Right cardiac atrium (tissue), 5 donors: ENCODE results near the gene RND3. TPM values are rescaled to one million over a fixed set of nuclear protein-coding genes. Genes with fewer than 3 reads are reported as not detected.

Source experiments
- ATAC-seq, 2 donors: fragments of 200-7000 bp; cut with Tn5 transposase; one replicate each; pipeline versions ENCODE4 v1.8.0 to v1.9.1; 2020; ENCODE audit warnings: moderate library complexity in 2 of 2, mild to moderate bottlenecking in 1 of 2
- DNase-seq, 3 donors: peaks; one replicate each; pipeline ENCODE4 v3.0.0-alpha.2; 2020
- H3K27ac ChIP-seq: one replicate; pipeline ENCODE4 v1.5.1; 2013; ENCODE audit warnings: mild to moderate bottlenecking, low read length, control low read depth, moderate library complexity
- H3K27me3 ChIP-seq: one replicate; pipeline ENCODE4 v1.6.1; 2013; ENCODE audit not compliant: control insufficient read depth, insufficient read depth
- H3K4me1 ChIP-seq: one replicate; pipeline ENCODE4 v1.6.1; 2013; ENCODE audit warnings: low read length; ENCODE audit not compliant: control insufficient read depth, insufficient read depth
- H3K4me3 ChIP-seq: one replicate; pipeline ENCODE4 v1.5.1; 2013; ENCODE audit warnings: low read length, control low read depth
- H3K9me3 ChIP-seq: one replicate; pipeline ENCODE4 v1.6.1; 2013; ENCODE audit warnings: low read length; ENCODE audit not compliant: control insufficient read depth
- WGBS: extraction: QIAGEN DNeasy Blood & Tissue Kit; methylation state at CpG from one replicate; pipeline ENCODE4 v1.1.7; 2013; 5-methylcytosine and 5-hydroxymethylcytosine counted together
- intact Hi-C, 4 donors: fragments of 100-400 bp; cut with DNase I; formaldehyde crosslinking; loops; one replicate each; pipeline versions ENCODE4 v1.11.0 to v1.14.0; 2022 to 2023
- polyA plus RNA-seq: library from polyadenylated mRNA; stranded (reverse); fragments of 200-250 nt; gene quantifications from one replicate; pipeline ENCODE4 v1.2.3, GENCODE V29; 2013
- total RNA-seq, 4 donors: library from RNA; stranded (reverse); fragmentation: NEBNext Ultra II Directional; extraction: Animal tissue kit (Norgen Biotek cat#: 25700); gene quantifications; one replicate each; pipeline ENCODE4 v1.2.1, GENCODE V29; 2021
- donor health status: healthy with polysubstance abuse.
- donor health status: DM: no; HTN: yes; CAD: no.
- donor health status: DM: no; HTN: no; CAD: no.
- donor health status: DM: no; HTN: yes; CAD: no; lungs with severe emphysema.
- donor health status: DM: yes; HTN: yes; CAD: no.

RND3 gene
- total and polyA plus RNA-seq, 5 donors: 9.1 to 32.7 (median 16.4) TPM

DNA sequence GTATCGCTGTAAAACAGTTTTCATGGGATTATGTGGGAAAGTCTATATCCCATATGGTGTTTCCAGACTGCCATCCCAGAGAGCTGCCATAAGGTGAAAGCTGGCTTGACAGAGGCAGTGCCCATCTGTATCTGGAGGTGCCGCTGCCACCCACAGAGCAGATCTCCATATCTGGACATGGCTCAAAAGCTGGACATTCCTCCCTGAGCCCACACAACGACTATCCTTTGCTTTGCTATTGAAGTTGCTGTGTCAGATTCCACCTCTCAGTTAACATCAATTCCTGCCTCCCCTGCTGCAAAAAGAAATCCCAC, 55.2 kb downstream of the RND3 start:
- no peak for ATAC-seq
- 75% methylated on average over 3 of the region's 3 CpGs for whole genome bisulfite sequencing
- intact Hi-C loops: no loop called here

DNA sequence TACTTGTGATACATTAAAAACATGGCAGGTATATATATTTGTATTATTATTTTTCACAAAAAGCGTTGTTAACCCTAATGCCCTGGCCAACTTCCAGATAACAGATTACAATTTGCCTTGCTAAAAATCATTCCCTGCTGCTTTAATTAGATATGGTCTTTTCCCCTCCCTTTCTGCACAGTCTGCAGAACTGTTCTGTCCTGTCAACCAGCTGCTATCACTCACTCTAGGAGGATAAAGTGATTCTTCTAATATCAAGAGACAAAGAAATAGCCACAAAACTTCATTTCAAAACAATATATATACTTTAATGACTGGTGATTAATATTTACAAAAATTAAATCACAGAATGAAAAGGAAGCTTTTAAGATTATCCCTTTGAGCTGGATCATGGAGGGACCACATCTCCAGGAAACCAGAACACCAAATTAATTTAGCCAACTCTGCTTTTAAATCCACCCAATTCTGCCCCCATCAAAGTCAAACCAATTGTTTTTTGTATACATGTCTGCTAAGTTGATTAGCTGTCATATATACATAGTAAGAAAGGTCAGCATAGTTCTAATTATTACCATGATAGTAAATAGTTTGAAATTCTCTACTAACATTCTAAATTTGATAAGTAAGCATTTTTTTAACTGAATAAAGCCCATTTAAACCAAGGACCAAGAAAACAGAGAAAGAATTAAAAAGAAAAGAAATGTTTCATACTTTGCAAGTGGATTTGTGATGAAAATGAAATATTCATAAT, 55.7 kb downstream of the RND3 start:
- H3K27me3 ChIP-seq: no peaks in the 10 kb centered on the region
- no peaks in the 10 kb centered on the region for H3K4me1 ChIP-seq
- ATAC-seq: no peak
- 61% methylated on average over 1 of the region's 1 CpG for WGBS
- H3K4me3 ChIP-seq: no peak overlapping the region
- no peak overlapping the region for H3K27ac ChIP-seq
- intact Hi-C loops: no loop called here
- H3K9me3 ChIP-seq: no peaks in the 10 kb centered on the region
- no peak for DNase-seq

More for the DNA sequence above, 55.2 kb downstream of the RND3 start:
- no peak overlapping the region for H3K27ac ChIP-seq
- no peaks in the 10 kb centered on the region for H3K4me1 ChIP-seq
- no peaks in the 10 kb centered on the region for H3K27me3 ChIP-seq
- H3K9me3 ChIP-seq: no peaks in the 10 kb centered on the region
- H3K4me3 ChIP-seq: no peak overlapping the region
- DNase-seq: no peak

DNA sequence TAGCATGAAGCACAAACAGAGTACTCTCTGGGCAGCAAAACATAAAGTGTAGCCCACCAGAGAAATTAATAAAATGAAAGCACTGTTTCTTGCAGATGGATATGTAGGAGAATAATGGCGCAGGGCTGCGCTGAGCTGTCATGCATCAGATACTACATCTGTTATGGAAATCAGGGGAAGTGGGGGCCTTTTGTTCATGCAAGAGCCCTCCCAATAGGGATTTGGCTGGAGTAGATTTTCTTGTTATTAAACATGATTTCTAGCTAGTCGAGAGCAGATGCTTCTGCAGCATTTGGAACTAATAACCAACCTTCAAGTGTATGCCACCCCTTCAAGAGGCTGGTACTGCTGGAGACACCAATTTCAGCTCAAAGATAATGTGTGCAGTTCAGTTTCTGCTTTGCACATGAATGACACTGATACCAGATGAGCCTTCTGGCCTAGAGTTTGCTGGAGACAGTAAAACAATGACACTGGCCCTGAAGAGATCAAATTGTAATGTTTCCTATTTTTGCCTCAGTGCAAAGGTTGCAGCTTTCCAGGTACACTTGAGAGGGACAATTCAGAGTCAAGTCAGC, 58.0 kb downstream of the RND3 start:
- no peak overlapping the region for H3K4me3 ChIP-seq
- WGBS: 90% methylated on average over 3 of the region's 3 CpGs
- intact Hi-C loops: loop anchor here in 2 of 4 donors (5.0 to 10.0 kb wide), 2 partner anchors 58 to 185 kb away; partner anchors contain the start of gene RND3 (in 1 of the 2)

GRCh38 chr2:150428641-150429040, 58.8 kb downstream of the RND3 start:
- no peak for ATAC-seq
- Histone ChIP-seq H3K4me1 (no peaks in the 10 kb centered on the region), H3K27ac (no peak overlapping the region), H3K9me3 (no peaks in the 10 kb centered on the region), H3K27me3 (no peaks in the 10 kb centered on the region), H3K4me3 (no peak overlapping the region)
- DNase-seq: no peak
- 75% methylated on average over 2 of the region's 2 CpGs for WGBS
- intact Hi-C loops: loop anchor here in 2 of 4 donors (5.0 to 10.0 kb wide), 2 partner anchors 59 to 186 kb away; partner anchors contain the start of gene RND3 (in 1 of the 2)

More for the DNA sequence above, 58.0 kb downstream of the RND3 start:
- no peak for DNase-seq
- Histone ChIP-seq H3K27me3 (no peaks in the 10 kb centered on the region), H3K4me1 (no peaks in the 10 kb centered on the region), H3K9me3 (no peaks in the 10 kb centered on the region), H3K27ac (no peak overlapping the region)
- ATAC-seq: no peak

DNA sequence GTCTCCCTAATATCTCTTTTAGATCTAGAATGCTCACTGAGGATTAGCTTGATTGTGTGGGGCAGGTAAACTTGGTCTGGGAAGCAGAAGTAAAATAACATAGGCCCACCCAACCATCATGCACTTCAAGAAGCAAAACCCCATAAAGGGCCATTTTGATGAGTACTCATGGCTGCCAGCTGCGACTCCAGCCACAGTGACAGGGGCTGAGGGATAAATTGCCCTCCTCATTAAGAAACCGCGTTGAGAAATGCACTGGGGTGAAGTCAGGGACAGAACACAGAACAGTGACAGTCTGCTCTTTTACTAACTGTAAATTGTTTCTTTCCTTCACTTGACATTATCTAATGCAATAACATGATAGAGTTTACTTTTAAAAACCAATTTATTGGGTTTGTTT, 60.2 kb downstream of the RND3 start:
- intact Hi-C loops: loop anchor here in 2 of 4 donors (5.0 to 10.0 kb wide), 2 partner anchors 60 to 188 kb away; partner anchors contain the start of gene RND3 (in 1 of the 2)
- no peak overlapping the region for H3K4me3 ChIP-seq
- 69% methylated on average over 3 of the region's 3 CpGs for WGBS
- no peak overlapping the region for H3K27ac ChIP-seq
- no peaks in the 10 kb centered on the region for H3K4me1 ChIP-seq
- no peaks in the 10 kb centered on the region for H3K27me3 ChIP-seq
- ATAC-seq (no peak), DNase-seq (no peak)
- H3K9me3 ChIP-seq: no peaks in the 10 kb centered on the region

DNA sequence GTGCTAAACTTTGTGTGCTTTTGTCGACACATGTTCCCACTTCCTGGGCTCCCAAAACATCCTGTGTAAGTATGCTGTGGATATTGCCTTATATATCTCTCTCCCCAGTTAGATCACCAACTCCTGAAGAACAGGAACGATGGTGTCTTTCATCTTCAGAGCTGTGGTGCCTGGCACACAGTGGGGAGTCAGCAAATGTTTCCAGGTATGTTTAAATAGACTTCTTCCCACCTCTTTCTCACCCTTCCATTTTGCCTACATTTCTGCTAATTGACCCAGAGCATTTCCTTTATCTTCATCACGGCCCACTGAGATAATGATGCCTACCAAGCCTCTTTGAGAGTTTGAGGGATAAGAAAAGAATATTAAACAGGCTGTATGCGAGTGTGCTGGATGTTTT, 60.7 kb downstream of the RND3 start:
- no peak overlapping the region for H3K4me3 ChIP-seq
- intact Hi-C loops: loop anchor here in 2 of 4 donors (5.0 to 10.0 kb wide), 2 partner anchors 61 to 188 kb away; partner anchors contain the start of gene RND3 (in 1 of the 2)
- no peaks in the 10 kb centered on the region for H3K27me3 ChIP-seq
- DNase-seq (no peak), ATAC-seq (no peak)
- H3K27ac ChIP-seq: no peak overlapping the region
- no peaks in the 10 kb centered on the region for H3K9me3 ChIP-seq
- no peaks in the 10 kb centered on the region for H3K4me1 ChIP-seq
- 73% methylated on average over 4 of the region's 4 CpGs for WGBS

- no peak for DNase-seq
- Histone ChIP-seq H3K4me1 (no peaks in the 10 kb centered on the region), H3K4me3 (no peak overlapping the region), H3K27me3 (no peaks in the 10 kb centered on the region), H3K27ac (no peak overlapping the region), H3K9me3 (no peaks in the 10 kb centered on the region)
- ATAC-seq: no peak
- WGBS: 87% methylated on average over 2 of the region's 2 CpGs
- intact Hi-C loops: loop anchor here in 2 of 4 donors (5.0 to 10.0 kb wide), 2 partner anchors 61 to 188 kb away; partner anchors contain the start of gene RND3 (in 1 of the 2)
These were observed 61.2 kb downstream of the RND3 start for GRCh38 chr2:150426315-150426714.

- intact Hi-C loops: loop anchor here in 2 of 4 donors (5.0 to 10.0 kb wide), 2 partner anchors 62 to 189 kb away; partner anchors contain the start of gene RND3 (in 1 of the 2)
- Histone ChIP-seq H3K27ac (peak overlapping the region; percentile 1), H3K4me3 (no peak overlapping the region), H3K9me3 (no peaks in the 10 kb centered on the region), H3K27me3 (no peaks in the 10 kb centered on the region), H3K4me1 (no peaks in the 10 kb centered on the region)
- peak; percentile 76 to 86 for ATAC-seq
- peak; percentile 32 to 76 (median 59) for DNase-seq
- 48% methylated on average over 22 of the region's 22 CpGs for WGBS
These were observed 62.1 kb downstream of the RND3 start for GRCh38 chr2:150425121-150425955.

GRCh38 chr2:150424406-150424805, 63.1 kb downstream of the RND3 start:
- intact Hi-C loops: loop anchor here in 1 of 4 donors (10.0 kb wide), 1 partner anchor 190 kb away; no protein-coding TSS in a partner anchor

DNA sequence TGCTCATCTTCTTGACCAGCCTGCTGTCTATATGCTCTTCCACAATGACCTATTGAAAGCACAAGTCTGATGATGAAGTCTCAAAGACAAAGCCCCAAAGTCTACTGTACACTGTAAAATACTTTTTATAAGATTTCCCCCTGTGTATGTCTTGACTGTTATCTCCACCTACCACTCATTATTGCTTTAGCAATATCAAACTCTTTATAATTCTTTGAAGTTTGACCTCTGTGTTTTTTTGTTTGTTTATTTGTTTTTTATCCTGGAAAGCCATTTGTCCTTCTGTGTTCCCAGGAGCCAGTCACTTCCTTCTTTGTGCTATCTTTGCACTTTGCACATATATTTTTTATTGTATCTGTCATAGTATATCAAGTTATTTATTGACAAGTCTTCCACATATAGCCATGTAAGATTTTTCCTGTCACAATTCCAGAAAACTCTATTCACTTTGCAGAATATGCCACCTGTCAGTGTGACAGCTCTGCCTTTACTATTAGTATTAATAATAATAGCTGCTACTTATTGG, 66.3 kb downstream of the RND3 start:
- ATAC-seq: no peak
- intact Hi-C loops: loop anchor here in 1 of 4 donors (10.0 kb wide), 1 partner anchor 194 kb away; no protein-coding TSS in a partner anchor
- H3K9me3 ChIP-seq: no peaks in the 10 kb centered on the region
- DNase-seq: no peak
- no peaks in the 10 kb centered on the region for H3K27me3 ChIP-seq
- H3K27ac ChIP-seq: no peak overlapping the region
- no peaks in the 10 kb centered on the region for H3K4me1 ChIP-seq
- no peak overlapping the region for H3K4me3 ChIP-seq

More at GRCh38 chr2:150424406-150424805, 63.1 kb downstream of the RND3 start:
- Histone ChIP-seq H3K4me3 (no peak overlapping the region), H3K27ac (no peak overlapping the region), H3K9me3 (no peaks in the 10 kb centered on the region), H3K27me3 (no peaks in the 10 kb centered on the region), H3K4me1 (no peaks in the 10 kb centered on the region)
- ATAC-seq (no peak), DNase-seq (no peak)
- 66% methylated on average over 6 of the region's 6 CpGs for whole genome bisulfite sequencing
